NCI-H1436 treated with DMSO at 0.1 percent for 48 hours (cell line): Measurements from ENCODE around the gene ZNF219.

Experiments used
- DNase-seq: peaks from one replicate; lab custom pipeline; 2025; lab: John Stamatoyannopoulos, UW

Gene ZNF219

GRCh38 chr14:21086908-21087293, 11.6 kb downstream of the ZNF219 start:
- DNase-seq, result no peak

- no peak for DNase-seq
These were observed 13.2 kb downstream of the ZNF219 start for GRCh38 chr14:21084998-21085853.

- no peak for DNase-seq
These were observed 14.1 kb downstream of the ZNF219 start for GRCh38 chr14:21084396-21084795.

GRCh38 chr14:21083565-21084325, 14.7 kb downstream of the ZNF219 start:
- DNase-seq, result no peak

GRCh38 chr14:21081521-21082142, 16.8 kb downstream of the ZNF219 start:
- DNase-seq, result no peak

GRCh38 chr14:21078726-21079125, 19.7 kb downstream of the ZNF219 start:
- DNase-seq, result no peak

- no peak for DNase-seq
These were observed 20.2 kb downstream of the ZNF219 start for GRCh38 chr14:21078287-21078686.

- DNase-seq, result no peak
These were observed 20.8 kb downstream of the ZNF219 start for GRCh38 chr14:21077672-21078071.

- DNase-seq, result no peak
These were observed 22.6 kb downstream of the ZNF219 start for GRCh38 chr14:21075719-21076437.

- DNase-seq, result no peak
These were observed 23.8 kb downstream of the ZNF219 start for GRCh38 chr14:21074398-21075272.

GRCh38 chr14:21073921-21074320, 24.5 kb downstream of the ZNF219 start:
- no peak for DNase-seq

- no peak for DNase-seq
These were observed 25.6 kb downstream of the ZNF219 start for GRCh38 chr14:21072781-21073339.

GRCh38 chr14:21072031-21072473, 26.4 kb downstream of the ZNF219 start:
- no peak for DNase-seq

GRCh38 chr14:21071225-21072030, 27.0 kb downstream of the ZNF219 start:
- DNase-seq, result no peak

GRCh38 chr14:21070610-21071224, 27.7 kb downstream of the ZNF219 start:
- no peak for DNase-seq

GRCh38 chr14:21070083-21070609, 28.3 kb downstream of the ZNF219 start, which contains the start of gene ARHGEF40:
TSS of gene ARHGEF40 (plus strand) at chr14:21070304. CDS start at chr14:21070397, 93 bp downstream.
- DNase-seq, result no peak

GRCh38 chr14:21069388-21070082, 28.9 kb downstream of the ZNF219 start:
- no peak for DNase-seq
